Measurements from ENCODE around the gene SMURF1.

Gene SMURF1

GRCh38 chr7:99099499-99100077, 44.3 kb downstream of the SMURF1 start:
- no peak for DNase-seq
- H3K4me1 ChIP-seq (ENCODE audit: control insufficient read depth, insufficient read depth, low read length, poor library complexity, severe bottlenecking): no peaks in the 10 kb centered on the region
- no peak overlapping the region for H3K4me3 ChIP-seq (ENCODE audit: insufficient read depth, low read depth, low read length, poor library complexity, severe bottlenecking)
- no peaks in the 10 kb centered on the region for H3K27me3 ChIP-seq (replicated peaks; ENCODE audit: control insufficient read depth, insufficient read depth, low read length, poor library complexity, severe bottlenecking)
- H3K36me3 ChIP-seq (ENCODE audit: control insufficient read depth, insufficient read depth, low read length): no peaks in the 10 kb centered on the region
- no peak overlapping the region for H3K27ac ChIP-seq (ENCODE audit: insufficient read depth, low read length, poor library complexity, severe bottlenecking)
- H3K9me3 ChIP-seq (ENCODE audit: control insufficient read depth, low read length): no peaks in the 10 kb centered on the region

- H3K4me3 ChIP-seq (ENCODE audit: insufficient read depth, low read depth, low read length, poor library complexity, severe bottlenecking): no peak overlapping the region
- no peaks in the 10 kb centered on the region for H3K36me3 ChIP-seq (ENCODE audit: control insufficient read depth, insufficient read depth, low read length)
- DNase-seq: no peak
- no peaks in the 10 kb centered on the region for H3K9me3 ChIP-seq (ENCODE audit: control insufficient read depth, low read length)
- H3K4me1 ChIP-seq (ENCODE audit: control insufficient read depth, insufficient read depth, low read length, poor library complexity, severe bottlenecking): no peaks in the 10 kb centered on the region
- H3K27me3 ChIP-seq (replicated peaks; ENCODE audit: control insufficient read depth, insufficient read depth, low read length, poor library complexity, severe bottlenecking): no peaks in the 10 kb centered on the region
- H3K27ac ChIP-seq (ENCODE audit: insufficient read depth, low read length, poor library complexity, severe bottlenecking): no peak overlapping the region
These were observed 44.9 kb downstream of the SMURF1 start for GRCh38 chr7:99098824-99099498.

- Histone ChIP-seq H3K4me1 (ENCODE audit: control insufficient read depth, insufficient read depth, low read length, poor library complexity, severe bottlenecking) (no peaks in the 10 kb centered on the region), H3K36me3 (ENCODE audit: control insufficient read depth, insufficient read depth, low read length) (no peaks in the 10 kb centered on the region), H3K4me3 (ENCODE audit: insufficient read depth, low read depth, low read length, poor library complexity, severe bottlenecking) (no peak overlapping the region), H3K27ac (ENCODE audit: insufficient read depth, low read length, poor library complexity, severe bottlenecking) (no peak overlapping the region), H3K9me3 (ENCODE audit: control insufficient read depth, low read length) (no peaks in the 10 kb centered on the region), H3K27me3 (replicated peaks; ENCODE audit: control insufficient read depth, insufficient read depth, low read length, poor library complexity, severe bottlenecking) (no peaks in the 10 kb centered on the region)
- no peak for DNase-seq
These were observed 45.6 kb downstream of the SMURF1 start for GRCh38 chr7:99098286-99098823.

- Histone ChIP-seq H3K36me3 (ENCODE audit: control insufficient read depth, insufficient read depth, low read length) (no peaks in the 10 kb centered on the region), H3K4me3 (ENCODE audit: insufficient read depth, low read depth, low read length, poor library complexity, severe bottlenecking) (no peak overlapping the region), H3K4me1 (ENCODE audit: control insufficient read depth, insufficient read depth, low read length, poor library complexity, severe bottlenecking) (no peaks in the 10 kb centered on the region), H3K27ac (ENCODE audit: insufficient read depth, low read length, poor library complexity, severe bottlenecking) (no peak overlapping the region), H3K27me3 (replicated peaks; ENCODE audit: control insufficient read depth, insufficient read depth, low read length, poor library complexity, severe bottlenecking) (no peaks in the 10 kb centered on the region), H3K9me3 (ENCODE audit: control insufficient read depth, low read length) (no peaks in the 10 kb centered on the region)
- DNase-seq: no peak
These were observed 46.2 kb downstream of the SMURF1 start for GRCh38 chr7:99097730-99098129.

- no peaks in the 10 kb centered on the region for H3K27me3 ChIP-seq (replicated peaks; ENCODE audit: control insufficient read depth, insufficient read depth, low read length, poor library complexity, severe bottlenecking)
- no peak for DNase-seq
- no peaks in the 10 kb centered on the region for H3K4me1 ChIP-seq (ENCODE audit: control insufficient read depth, insufficient read depth, low read length, poor library complexity, severe bottlenecking)
- H3K4me3 ChIP-seq (ENCODE audit: insufficient read depth, low read depth, low read length, poor library complexity, severe bottlenecking): no peak overlapping the region
- no peaks in the 10 kb centered on the region for H3K36me3 ChIP-seq (ENCODE audit: control insufficient read depth, insufficient read depth, low read length)
- H3K27ac ChIP-seq (ENCODE audit: insufficient read depth, low read length, poor library complexity, severe bottlenecking): no peak overlapping the region
- H3K9me3 ChIP-seq (ENCODE audit: control insufficient read depth, low read length): no peaks in the 10 kb centered on the region
These were observed 47.6 kb downstream of the SMURF1 start for GRCh38 chr7:99096124-99096887.

DNA sequence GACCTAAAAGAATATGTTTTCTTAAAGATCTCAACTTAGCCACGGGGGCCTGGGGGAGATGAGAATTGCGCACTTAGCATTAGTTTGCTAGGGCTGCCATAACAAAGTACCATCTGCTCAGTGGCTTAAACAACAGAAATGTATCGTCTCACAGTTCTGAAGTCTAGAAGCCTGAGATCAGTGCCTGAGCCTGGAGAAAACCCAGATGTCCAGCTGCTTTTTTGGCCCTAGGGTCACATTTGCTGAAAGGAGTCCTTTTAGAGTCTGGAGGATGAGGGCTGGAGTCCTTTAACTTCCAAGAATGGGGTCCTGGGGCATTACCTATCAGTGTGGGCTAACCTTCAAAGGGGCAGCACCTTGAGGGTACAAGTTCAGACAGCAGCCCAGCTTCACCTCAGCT, 48.2 kb downstream of the SMURF1 start:
- no peak for DNase-seq
- Histone ChIP-seq H3K27ac (ENCODE audit: insufficient read depth, low read length, poor library complexity, severe bottlenecking) (no peak overlapping the region), H3K4me3 (ENCODE audit: insufficient read depth, low read depth, low read length, poor library complexity, severe bottlenecking) (no peak overlapping the region), H3K9me3 (ENCODE audit: control insufficient read depth, low read length) (no peaks in the 10 kb centered on the region), H3K36me3 (ENCODE audit: control insufficient read depth, insufficient read depth, low read length) (no peaks in the 10 kb centered on the region), H3K27me3 (replicated peaks; ENCODE audit: control insufficient read depth, insufficient read depth, low read length, poor library complexity, severe bottlenecking) (no peaks in the 10 kb centered on the region), H3K4me1 (ENCODE audit: control insufficient read depth, insufficient read depth, low read length, poor library complexity, severe bottlenecking) (no peaks in the 10 kb centered on the region)

DNA sequence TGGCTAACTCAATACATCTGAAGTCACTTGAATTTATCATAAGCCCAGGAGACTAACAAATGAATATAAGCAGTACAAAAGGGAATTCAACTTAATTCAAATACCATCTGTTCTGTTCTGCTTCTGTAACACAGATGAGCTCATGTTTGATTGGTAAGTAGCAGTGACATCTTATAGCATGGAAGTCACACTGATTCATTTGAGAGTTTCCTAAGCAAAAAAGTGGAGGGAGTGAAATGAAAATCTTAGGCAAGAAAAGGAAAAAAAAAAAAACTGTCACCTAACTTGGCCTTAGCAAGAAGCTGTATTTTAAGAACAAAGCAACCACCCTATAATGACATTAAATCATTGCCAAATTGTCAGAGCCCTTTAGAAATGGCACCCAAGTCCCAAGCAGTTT, 49.5 kb downstream of the SMURF1 start:
- no peaks in the 10 kb centered on the region for H3K4me1 ChIP-seq (ENCODE audit: control insufficient read depth, insufficient read depth, low read length, poor library complexity, severe bottlenecking)
- H3K27me3 ChIP-seq (replicated peaks; ENCODE audit: control insufficient read depth, insufficient read depth, low read length, poor library complexity, severe bottlenecking): no peaks in the 10 kb centered on the region
- no peak for DNase-seq
- H3K9me3 ChIP-seq (ENCODE audit: control insufficient read depth, low read length): no peaks in the 10 kb centered on the region
- H3K4me3 ChIP-seq (ENCODE audit: insufficient read depth, low read depth, low read length, poor library complexity, severe bottlenecking): no peak overlapping the region
- no peak overlapping the region for H3K27ac ChIP-seq (ENCODE audit: insufficient read depth, low read length, poor library complexity, severe bottlenecking)
- H3K36me3 ChIP-seq (ENCODE audit: control insufficient read depth, insufficient read depth, low read length): no peaks in the 10 kb centered on the region

- H3K4me1 ChIP-seq (ENCODE audit: control insufficient read depth, insufficient read depth, low read length, poor library complexity, severe bottlenecking): no peaks in the 10 kb centered on the region
- no peaks in the 10 kb centered on the region for H3K27me3 ChIP-seq (replicated peaks; ENCODE audit: control insufficient read depth, insufficient read depth, low read length, poor library complexity, severe bottlenecking)
- H3K36me3 ChIP-seq (ENCODE audit: control insufficient read depth, insufficient read depth, low read length): no peaks in the 10 kb centered on the region
- H3K9me3 ChIP-seq (ENCODE audit: control insufficient read depth, low read length): no peaks in the 10 kb centered on the region
- H3K27ac ChIP-seq (ENCODE audit: insufficient read depth, low read length, poor library complexity, severe bottlenecking): no peak overlapping the region
- DNase-seq: no peak
- no peak overlapping the region for H3K4me3 ChIP-seq (ENCODE audit: insufficient read depth, low read depth, low read length, poor library complexity, severe bottlenecking)
These were observed 51.7 kb downstream of the SMURF1 start for GRCh38 chr7:99092064-99092720.

- Histone ChIP-seq H3K36me3 (ENCODE audit: control insufficient read depth, insufficient read depth, low read length) (no peaks in the 10 kb centered on the region), H3K9me3 (ENCODE audit: control insufficient read depth, low read length) (no peaks in the 10 kb centered on the region), H3K4me3 (ENCODE audit: insufficient read depth, low read depth, low read length, poor library complexity, severe bottlenecking) (no peak overlapping the region), H3K27me3 (replicated peaks; ENCODE audit: control insufficient read depth, insufficient read depth, low read length, poor library complexity, severe bottlenecking) (no peaks in the 10 kb centered on the region), H3K27ac (ENCODE audit: insufficient read depth, low read length, poor library complexity, severe bottlenecking) (no peak overlapping the region), H3K4me1 (ENCODE audit: control insufficient read depth, insufficient read depth, low read length, poor library complexity, severe bottlenecking) (no peaks in the 10 kb centered on the region)
- no peak for DNase-seq
These were observed 53.0 kb downstream of the SMURF1 start for GRCh38 chr7:99090771-99091542.
